ENCODE data around the gene PAPLN.

DNA sequence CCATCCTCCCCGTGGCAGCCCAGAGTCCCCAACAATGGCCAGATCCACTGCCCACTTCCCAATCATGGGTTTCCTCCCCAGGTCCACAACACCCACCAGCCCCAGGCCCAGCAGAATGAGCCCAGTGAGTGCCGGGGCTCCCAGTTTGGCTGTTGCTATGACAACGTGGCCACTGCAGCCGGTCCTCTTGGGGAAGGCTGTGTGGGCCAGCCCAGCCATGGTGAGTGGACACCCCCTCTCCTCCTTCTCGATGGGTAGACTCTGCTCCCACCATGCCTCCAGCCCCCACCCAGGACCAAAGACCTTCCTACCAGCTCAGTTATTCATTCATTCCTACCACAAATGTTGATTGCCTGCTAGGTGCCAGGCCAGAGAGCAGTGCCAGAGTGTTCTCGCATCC lies 23.8 kb downstream of the PAPLN start:
- TF ChIP-seq ASH1L (IDR thresholded peaks at IDR 0.05; ENCODE audit: borderline replicate concordance, low read depth, partially characterized antibody): no peak
- TF ChIP-seq TCF7L2 (IDR thresholded peaks at IDR 0.05; ENCODE audit: low read depth, low read length): no peak
- no peak for TF ChIP-seq RBM34 (IDR thresholded peaks at IDR 0.05; ENCODE audit: borderline replicate concordance, insufficient read depth, low read length)
- no peak for TF ChIP-seq U2AF1 (optimal IDR thresholded peaks at IDR 0.05; ENCODE audit: low read depth, low read length)
- no peak for TF ChIP-seq JUN (IDR thresholded peaks at IDR 0.05; ENCODE audit: borderline replicate concordance, low read depth, low read length)
- no peak for TF ChIP-seq JUN (CRISPR knock-in tag; IDR thresholded peaks at IDR 0.05; ENCODE audit: borderline replicate concordance)
- TF ChIP-seq SMC3 (conservative IDR thresholded peaks at IDR 0.05; ENCODE audit: insufficient read depth, low read depth, low read length): no peak
- no peak for TF ChIP-seq EZH2 (IDR thresholded peaks at IDR 0.05; ENCODE audit: borderline replicate concordance, low read depth, low read length)
- no peak for TF ChIP-seq BMI1 (IDR thresholded peaks at IDR 0.05; ENCODE audit: low read length)
- TF ChIP-seq, protein P1, sequence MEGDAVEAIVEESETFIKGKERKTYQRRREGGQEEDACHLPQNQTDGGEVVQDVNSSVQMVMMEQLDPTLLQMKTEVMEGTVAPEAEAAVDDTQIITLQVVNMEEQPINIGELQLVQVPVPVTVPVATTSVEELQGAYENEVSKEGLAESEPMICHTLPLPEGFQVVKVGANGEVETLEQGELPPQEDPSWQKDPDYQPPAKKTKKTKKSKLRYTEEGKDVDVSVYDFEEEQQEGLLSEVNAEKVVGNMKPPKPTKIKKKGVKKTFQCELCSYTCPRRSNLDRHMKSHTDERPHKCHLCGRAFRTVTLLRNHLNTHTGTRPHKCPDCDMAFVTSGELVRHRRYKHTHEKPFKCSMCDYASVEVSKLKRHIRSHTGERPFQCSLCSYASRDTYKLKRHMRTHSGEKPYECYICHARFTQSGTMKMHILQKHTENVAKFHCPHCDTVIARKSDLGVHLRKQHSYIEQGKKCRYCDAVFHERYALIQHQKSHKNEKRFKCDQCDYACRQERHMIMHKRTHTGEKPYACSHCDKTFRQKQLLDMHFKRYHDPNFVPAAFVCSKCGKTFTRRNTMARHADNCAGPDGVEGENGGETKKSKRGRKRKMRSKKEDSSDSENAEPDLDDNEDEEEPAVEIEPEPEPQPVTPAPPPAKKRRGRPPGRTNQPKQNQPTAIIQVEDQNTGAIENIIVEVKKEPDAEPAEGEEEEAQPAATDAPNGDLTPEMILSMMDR (IDR thresholded peaks at IDR 0.05 in 2 of 3, conservative IDR thresholded peaks at IDR 0.05 in 1 of 3; ENCODE audit: insufficient read depth in 2 of 3, low read depth in 1 of 3, low read length in 3 of 3): no peak
- TF ChIP-seq, protein P2, sequence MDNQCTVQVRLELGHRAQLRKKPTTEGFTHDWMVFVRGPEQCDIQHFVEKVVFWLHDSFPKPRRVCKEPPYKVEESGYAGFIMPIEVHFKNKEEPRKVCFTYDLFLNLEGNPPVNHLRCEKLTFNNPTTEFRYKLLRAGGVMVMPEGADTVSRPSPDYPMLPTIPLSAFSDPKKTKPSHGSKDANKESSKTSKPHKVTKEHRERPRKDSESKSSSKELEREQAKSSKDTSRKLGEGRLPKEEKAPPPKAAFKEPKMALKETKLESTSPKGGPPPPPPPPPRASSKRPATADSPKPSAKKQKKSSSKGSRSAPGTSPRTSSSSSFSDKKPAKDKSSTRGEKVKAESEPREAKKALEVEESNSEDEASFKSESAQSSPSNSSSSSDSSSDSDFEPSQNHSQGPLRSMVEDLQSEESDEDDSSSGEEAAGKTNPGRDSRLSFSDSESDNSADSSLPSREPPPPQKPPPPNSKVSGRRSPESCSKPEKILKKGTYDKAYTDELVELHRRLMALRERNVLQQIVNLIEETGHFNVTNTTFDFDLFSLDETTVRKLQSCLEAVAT (IDR thresholded peaks at IDR 0.05): no peak
- TF ChIP-seq, protein P3, sequence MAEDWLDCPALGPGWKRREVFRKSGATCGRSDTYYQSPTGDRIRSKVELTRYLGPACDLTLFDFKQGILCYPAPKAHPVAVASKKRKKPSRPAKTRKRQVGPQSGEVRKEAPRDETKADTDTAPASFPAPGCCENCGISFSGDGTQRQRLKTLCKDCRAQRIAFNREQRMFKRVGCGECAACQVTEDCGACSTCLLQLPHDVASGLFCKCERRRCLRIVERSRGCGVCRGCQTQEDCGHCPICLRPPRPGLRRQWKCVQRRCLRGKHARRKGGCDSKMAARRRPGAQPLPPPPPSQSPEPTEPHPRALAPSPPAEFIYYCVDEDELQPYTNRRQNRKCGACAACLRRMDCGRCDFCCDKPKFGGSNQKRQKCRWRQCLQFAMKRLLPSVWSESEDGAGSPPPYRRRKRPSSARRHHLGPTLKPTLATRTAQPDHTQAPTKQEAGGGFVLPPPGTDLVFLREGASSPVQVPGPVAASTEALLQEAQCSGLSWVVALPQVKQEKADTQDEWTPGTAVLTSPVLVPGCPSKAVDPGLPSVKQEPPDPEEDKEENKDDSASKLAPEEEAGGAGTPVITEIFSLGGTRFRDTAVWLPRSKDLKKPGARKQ (CRISPR knock-in tag; IDR thresholded peaks at IDR 0.05): no peak
